PFSK-1 (cell line): ENCODE data around the gene ELAC2.

Source experiments
- FOXP2 ChIP-seq: optimal IDR thresholded peaks from 2 replicates; pipeline ENCODE3; 2011; ENCODE audit warnings: borderline replicate concordance, control low read depth, inconsistent platforms; ENCODE audit not compliant: insufficient read depth; ENCODE audit errors: extremely low read length, extremely low read depth
- POLR2AphosphoS5 ChIP-seq: IDR thresholded peaks from 2 replicates; pipeline ENCODE4 v1.6.1; 2012; ENCODE audit warnings: low read depth, mild to moderate bottlenecking, control low read depth, low read length, moderate library complexity
- SIN3A ChIP-seq: IDR thresholded peaks from 2 replicates; pipeline ENCODE4 v1.6.1; 2012; ENCODE audit warnings: mild to moderate bottlenecking, low read length, moderate library complexity, borderline replicate concordance; ENCODE audit not compliant: insufficient read depth
- TAF1 ChIP-seq: IDR thresholded peaks from 2 replicates; pipeline ENCODE4 v1.6.1; 2012; ENCODE audit warnings: low read length, control low read depth, borderline replicate concordance; ENCODE audit not compliant: insufficient read depth
- TF ChIP-seq, protein P1 (sequence below), 2 experiments: IDR thresholded peaks; 2 replicates each; pipeline versions ENCODE4 v1.6.1 to v1.8.0; 2011 to 2012; ENCODE audit warnings: low read depth in 2 of 2, low read length in 2 of 2, control low read depth in 1 of 2, inconsistent platforms in 1 of 2, mild to moderate bottlenecking in 1 of 2, moderate library complexity in 1 of 2; ENCODE audit not compliant: insufficient read depth in 1 of 2

- no peak for TF ChIP-seq SIN3A
- TF ChIP-seq POLR2AphosphoS5: no peak
- no peak for TF ChIP-seq FOXP2
- TF ChIP-seq, protein P1, sequence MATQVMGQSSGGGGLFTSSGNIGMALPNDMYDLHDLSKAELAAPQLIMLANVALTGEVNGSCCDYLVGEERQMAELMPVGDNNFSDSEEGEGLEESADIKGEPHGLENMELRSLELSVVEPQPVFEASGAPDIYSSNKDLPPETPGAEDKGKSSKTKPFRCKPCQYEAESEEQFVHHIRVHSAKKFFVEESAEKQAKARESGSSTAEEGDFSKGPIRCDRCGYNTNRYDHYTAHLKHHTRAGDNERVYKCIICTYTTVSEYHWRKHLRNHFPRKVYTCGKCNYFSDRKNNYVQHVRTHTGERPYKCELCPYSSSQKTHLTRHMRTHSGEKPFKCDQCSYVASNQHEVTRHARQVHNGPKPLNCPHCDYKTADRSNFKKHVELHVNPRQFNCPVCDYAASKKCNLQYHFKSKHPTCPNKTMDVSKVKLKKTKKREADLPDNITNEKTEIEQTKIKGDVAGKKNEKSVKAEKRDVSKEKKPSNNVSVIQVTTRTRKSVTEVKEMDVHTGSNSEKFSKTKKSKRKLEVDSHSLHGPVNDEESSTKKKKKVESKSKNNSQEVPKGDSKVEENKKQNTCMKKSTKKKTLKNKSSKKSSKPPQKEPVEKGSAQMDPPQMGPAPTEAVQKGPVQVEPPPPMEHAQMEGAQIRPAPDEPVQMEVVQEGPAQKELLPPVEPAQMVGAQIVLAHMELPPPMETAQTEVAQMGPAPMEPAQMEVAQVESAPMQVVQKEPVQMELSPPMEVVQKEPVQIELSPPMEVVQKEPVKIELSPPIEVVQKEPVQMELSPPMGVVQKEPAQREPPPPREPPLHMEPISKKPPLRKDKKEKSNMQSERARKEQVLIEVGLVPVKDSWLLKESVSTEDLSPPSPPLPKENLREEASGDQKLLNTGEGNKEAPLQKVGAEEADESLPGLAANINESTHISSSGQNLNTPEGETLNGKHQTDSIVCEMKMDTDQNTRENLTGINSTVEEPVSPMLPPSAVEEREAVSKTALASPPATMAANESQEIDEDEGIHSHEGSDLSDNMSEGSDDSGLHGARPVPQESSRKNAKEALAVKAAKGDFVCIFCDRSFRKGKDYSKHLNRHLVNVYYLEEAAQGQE (IDR thresholded peaks at IDR 0.05; ENCODE audit: insufficient read depth in 1 of 2, low read depth in 2 of 2, low read length in 2 of 2): no peak
- TF ChIP-seq TAF1: no peak
Observed at GRCh38 chr17:13030056-13030455, 12.2 kb upstream of the ELAC2 start.
